LNCAP (cell line): Measurements from ENCODE around the gene IRF8.

ENCODE experiments used
- TF ChIP-seq, protein P1 (sequence below): fragments of 450-650 bp; IDR thresholded peaks from 2 replicates; pipeline ENCODE4 v1.5.1; 2017; ENCODE audit warnings: mild to moderate bottlenecking

IRF8 gene

DNA sequence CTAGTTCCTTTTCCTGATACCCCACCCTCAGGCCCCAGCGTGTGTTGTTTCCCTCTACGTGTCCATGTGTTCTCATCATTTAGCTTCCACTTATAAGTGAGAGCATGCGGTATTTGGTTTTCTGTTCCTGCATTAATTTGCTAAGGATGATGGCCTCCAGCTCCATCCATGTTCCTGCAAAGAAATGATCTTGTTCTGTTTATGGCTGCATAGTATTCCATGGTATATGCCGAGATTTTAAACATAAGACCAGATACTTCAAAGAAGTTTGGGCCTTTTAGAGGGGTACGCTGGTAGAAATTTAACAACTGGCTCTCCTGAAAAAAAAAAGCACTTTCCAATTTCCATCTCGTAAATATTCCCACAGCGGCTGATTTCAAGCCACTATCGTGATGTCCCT, 59.8 kb downstream of the IRF8 start:
- TF ChIP-seq, protein P1, sequence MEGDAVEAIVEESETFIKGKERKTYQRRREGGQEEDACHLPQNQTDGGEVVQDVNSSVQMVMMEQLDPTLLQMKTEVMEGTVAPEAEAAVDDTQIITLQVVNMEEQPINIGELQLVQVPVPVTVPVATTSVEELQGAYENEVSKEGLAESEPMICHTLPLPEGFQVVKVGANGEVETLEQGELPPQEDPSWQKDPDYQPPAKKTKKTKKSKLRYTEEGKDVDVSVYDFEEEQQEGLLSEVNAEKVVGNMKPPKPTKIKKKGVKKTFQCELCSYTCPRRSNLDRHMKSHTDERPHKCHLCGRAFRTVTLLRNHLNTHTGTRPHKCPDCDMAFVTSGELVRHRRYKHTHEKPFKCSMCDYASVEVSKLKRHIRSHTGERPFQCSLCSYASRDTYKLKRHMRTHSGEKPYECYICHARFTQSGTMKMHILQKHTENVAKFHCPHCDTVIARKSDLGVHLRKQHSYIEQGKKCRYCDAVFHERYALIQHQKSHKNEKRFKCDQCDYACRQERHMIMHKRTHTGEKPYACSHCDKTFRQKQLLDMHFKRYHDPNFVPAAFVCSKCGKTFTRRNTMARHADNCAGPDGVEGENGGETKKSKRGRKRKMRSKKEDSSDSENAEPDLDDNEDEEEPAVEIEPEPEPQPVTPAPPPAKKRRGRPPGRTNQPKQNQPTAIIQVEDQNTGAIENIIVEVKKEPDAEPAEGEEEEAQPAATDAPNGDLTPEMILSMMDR: no peak

DNA sequence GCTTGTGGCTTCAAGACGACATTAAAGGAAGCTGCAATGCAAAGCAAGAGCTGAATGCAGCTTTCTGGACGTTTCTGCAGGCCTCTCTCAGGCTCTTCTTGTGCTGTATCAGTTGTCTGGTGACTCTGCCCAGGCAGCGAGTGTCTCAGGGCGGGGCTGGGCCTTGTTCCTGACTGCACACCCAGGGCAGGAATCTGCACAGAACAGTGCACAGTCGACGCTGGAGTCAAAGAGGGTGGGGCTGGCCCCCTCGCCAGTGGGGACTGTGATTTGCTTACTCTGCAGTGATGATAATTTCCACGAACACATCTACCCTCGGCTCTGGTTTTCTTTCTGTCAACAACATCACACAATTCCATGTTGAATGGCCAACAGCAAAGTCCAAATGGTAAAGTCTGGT, 60.7 kb downstream of the IRF8 start:
- TF ChIP-seq, protein P1: no peak

DNA sequence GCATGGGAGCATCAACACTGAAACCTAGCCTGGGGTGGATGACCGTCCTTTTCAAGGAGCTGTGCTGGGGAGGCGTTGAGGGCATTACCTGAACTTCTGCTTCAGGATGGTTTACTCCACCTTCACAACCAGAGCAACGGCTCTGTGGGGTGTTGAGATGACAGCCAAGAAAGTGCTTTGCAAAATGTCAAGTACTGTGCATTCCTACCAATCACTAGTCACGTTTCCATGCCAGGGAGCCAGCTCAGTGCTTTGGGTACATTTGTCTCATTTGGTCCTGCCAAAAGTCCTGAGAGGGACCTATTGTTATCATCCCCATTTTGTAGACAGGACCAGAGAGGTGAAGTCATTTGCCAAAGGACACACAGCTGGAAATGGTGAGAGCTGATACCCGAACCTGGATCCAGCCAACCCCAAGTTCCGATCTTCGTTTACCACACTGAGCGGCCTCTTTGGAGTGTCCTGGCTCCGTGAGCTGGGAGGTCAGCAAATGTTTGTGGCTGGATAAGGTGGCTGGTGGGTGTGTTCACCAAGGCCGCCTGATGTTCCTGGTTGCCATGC, 61.6 kb downstream of the IRF8 start:
- TF ChIP-seq, protein P1: no peak

DNA sequence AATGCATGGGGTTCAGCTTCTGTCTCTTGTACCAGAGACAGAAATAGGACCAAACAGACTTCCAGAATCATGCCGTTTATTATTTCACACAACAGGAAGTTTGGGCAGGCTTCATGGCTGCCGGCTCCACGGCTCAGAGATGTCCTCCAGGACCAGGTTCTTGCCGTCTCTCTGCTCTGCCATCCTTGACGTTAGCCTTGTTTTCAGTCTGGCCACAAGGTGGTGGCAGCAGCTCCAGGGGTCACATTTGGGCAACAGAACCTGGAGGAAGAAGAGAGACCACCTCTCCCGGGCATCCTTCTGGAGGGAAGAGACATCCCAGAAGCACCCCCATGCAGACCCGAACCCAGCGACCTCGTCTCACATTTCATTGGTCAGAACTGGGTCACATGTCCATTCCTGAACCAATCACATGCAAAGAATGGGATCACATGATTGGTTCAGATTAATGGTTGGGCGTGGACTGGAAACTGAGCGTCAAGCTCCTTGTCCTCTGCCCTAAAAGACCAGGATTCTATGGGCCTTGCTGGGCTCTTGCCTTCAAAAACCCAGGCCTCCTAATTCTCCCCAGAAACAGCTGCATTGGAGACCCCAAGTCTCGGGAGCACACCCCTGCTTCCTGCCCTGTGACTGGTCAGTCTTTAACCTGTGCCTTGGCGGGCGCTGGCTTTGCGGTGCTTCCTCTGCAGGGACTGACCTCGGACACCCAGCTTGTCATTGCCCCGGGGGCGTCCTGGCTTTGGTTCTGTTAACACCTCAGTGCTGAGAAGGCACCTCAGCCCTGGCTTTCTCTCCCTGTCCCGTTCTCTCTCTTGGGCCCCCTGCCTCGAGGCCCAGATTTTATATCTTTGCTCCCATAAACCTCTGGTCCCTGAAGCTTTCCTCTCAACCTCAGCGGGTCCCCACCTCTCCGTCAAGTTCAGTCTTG, 63.3 kb downstream of the IRF8 start:
- TF ChIP-seq, protein P1: no peak

DNA sequence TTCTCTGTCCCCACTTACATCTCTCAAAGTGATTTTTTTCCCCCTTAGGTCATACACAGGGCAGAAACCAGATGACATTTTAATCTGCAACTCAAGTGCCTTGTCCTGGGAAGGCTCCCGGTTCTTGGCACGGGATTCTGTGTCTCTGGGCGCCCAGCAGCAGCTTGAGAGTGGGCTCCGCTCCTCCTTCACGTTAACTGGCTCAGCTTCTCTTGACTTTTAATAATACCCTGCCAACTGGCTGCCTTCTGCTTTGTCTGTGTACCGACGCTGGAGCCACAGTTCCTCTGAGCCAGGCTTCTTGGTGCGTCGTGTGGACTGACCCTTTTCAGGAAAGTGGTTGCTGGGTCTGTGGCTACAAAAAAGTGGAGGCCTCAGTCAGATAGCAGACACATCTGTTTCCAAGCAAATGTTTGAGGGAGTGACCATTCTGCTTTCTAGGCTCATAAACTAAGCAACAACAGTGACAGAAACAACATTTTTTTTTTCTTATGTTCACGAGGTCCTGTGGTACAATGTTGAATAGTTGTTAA, 64.9 kb downstream of the IRF8 start:
- TF ChIP-seq, protein P1: no peak

DNA sequence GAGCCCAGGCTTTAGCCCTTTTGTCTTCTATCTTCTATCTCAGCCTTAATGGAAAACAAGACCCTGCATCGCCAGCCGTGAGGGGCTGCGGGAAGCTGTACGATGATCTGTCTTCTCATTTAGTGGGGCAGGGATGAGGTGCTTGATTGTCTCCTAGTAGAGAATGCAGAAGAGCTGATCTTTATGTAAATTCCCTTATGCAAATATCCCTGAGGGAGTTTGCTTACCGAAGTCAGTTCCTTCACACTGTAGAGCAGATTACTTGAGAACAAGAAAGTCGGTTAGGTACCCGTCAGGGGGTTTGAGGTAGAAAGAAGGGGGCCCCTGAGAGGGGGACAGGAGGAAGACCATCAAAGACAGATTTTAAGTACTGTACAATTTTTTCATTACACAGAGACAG, 66.2 kb downstream of the IRF8 start:
- TF ChIP-seq, protein P1: no peak

DNA sequence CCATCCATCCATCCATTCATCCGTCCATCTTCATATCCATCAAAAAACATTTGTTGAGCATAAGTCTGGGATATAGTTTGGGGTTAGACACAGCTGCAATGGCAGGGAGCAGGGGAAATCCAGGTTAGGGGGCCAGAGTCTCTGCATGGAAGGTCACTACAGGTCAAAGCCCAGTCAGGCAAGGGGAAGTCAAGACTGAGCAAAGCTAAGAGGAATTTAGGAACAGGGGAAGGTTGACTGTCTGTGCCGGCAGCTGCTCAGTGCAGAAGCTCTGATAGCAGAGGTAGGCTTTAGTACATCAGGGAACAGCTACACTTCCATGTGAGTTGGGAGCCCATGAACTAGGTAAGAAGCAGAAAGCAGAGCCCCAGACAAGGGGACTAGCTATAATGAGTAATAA, 68.1 kb downstream of the IRF8 start:
- TF ChIP-seq, protein P1: no peak
